GM23248 (cell line): ENCODE data around the gene SOCS2.

Experiments used
- EZH2 ChIP-seq: fragments of 200-600 bp; sonication (generic); IDR thresholded peaks from 2 replicates; pipeline ENCODE4 v1.6.1; 2018; ENCODE audit warnings: antibody characterized with exemption, mild to moderate bottlenecking; ENCODE audit not compliant: insufficient read depth, poor library complexity, severe bottlenecking
- EZH2phosphoT487 ChIP-seq: fragments of 200-600 bp; sonication (generic); IDR thresholded peaks from 2 replicates; pipeline ENCODE4 v1.6.1; 2018; ENCODE audit warnings: antibody characterized with exemption, moderate library complexity, mild to moderate bottlenecking, low read depth; ENCODE audit not compliant: insufficient read depth

GRCh38 chr12:93580682-93581081, 8.2 kb downstream of the SOCS2 start:
- TF ChIP-seq EZH2 (no peak), EZH2phosphoT487 (no peak)
